ENCODE measurements around the gene MN1.

The MN1 gene

GRCh38 chr22:27719535-27720227 is 81.9 kb downstream of the MN1 start:
- Histone ChIP-seq H3K4me1 (ENCODE audit: control insufficient read depth, insufficient read depth, low read length) (peaks cover 3% of the 10 kb centered on the region; the same call in 1 of the 2 replicates), H3K27ac (ENCODE audit: low read depth, low read length) (no peak overlapping the region), H3K9ac (ENCODE audit: low read depth, low read length) (no peak overlapping the region)

GRCh38 chr22:27719036-27719347 is 82.6 kb downstream of the MN1 start:
- Histone ChIP-seq H3K36me3 (ENCODE audit: control insufficient read depth, insufficient read depth, low read length) (peaks cover 5% of the 10 kb centered on the region; the same call in 1 of the 2 replicates), H3K4me3 (ENCODE audit: low read depth, low read length) (no peak overlapping the region), H3K9ac (ENCODE audit: low read depth, low read length) (no peak overlapping the region), H3K27ac (ENCODE audit: low read depth, low read length) (no peak overlapping the region), H3K27me3 (ENCODE audit: control insufficient read depth, insufficient read depth, low read length) (no peaks in the 10 kb centered on the region), H3K4me1 (ENCODE audit: control insufficient read depth, insufficient read depth, low read length) (peaks cover 3% of the 10 kb centered on the region; the same call in 1 of the 2 replicates), H3K9me3 (ENCODE audit: control insufficient read depth, insufficient read depth, low read length) (no peaks in the 10 kb centered on the region)

More at GRCh38 chr22:27719535-27720227, 81.9 kb downstream of the MN1 start:
- no peaks in the 10 kb centered on the region for H3K9me3 ChIP-seq (ENCODE audit: control insufficient read depth, insufficient read depth, low read length)
- H3K36me3 ChIP-seq (ENCODE audit: control insufficient read depth, insufficient read depth, low read length), result peaks cover 2% of the 10 kb centered on the region; the same call in 1 of the 2 replicates
- no peak overlapping the region for H3K4me3 ChIP-seq (ENCODE audit: low read depth, low read length)
- H3K27me3 ChIP-seq (ENCODE audit: control insufficient read depth, insufficient read depth, low read length), result no peaks in the 10 kb centered on the region

GRCh38 chr22:27718186-27719035 is 83.1 kb downstream of the MN1 start:
- H3K9me3 ChIP-seq (ENCODE audit: control insufficient read depth, insufficient read depth, low read length), result no peaks in the 10 kb centered on the region
- H3K27me3 ChIP-seq (ENCODE audit: control insufficient read depth, insufficient read depth, low read length), result no peaks in the 10 kb centered on the region
- peaks cover 5% of the 10 kb centered on the region; the same call in 1 of the 2 replicates for H3K36me3 ChIP-seq (ENCODE audit: control insufficient read depth, insufficient read depth, low read length)
- no peak overlapping the region for H3K9ac ChIP-seq (ENCODE audit: low read depth, low read length)
- H3K27ac ChIP-seq (ENCODE audit: low read depth, low read length), result no peak overlapping the region
- no peak overlapping the region for H3K4me3 ChIP-seq (ENCODE audit: low read depth, low read length)
- peaks cover 3% of the 10 kb centered on the region; the same call in 1 of the 2 replicates for H3K4me1 ChIP-seq (ENCODE audit: control insufficient read depth, insufficient read depth, low read length)

GRCh38 chr22:27717094-27717493 is 84.5 kb downstream of the MN1 start:
- H3K9ac ChIP-seq (ENCODE audit: low read depth, low read length), result no peak overlapping the region
- no peak overlapping the region for H3K27ac ChIP-seq (ENCODE audit: low read depth, low read length)
- H3K4me3 ChIP-seq (ENCODE audit: low read depth, low read length), result no peak overlapping the region
- H3K9me3 ChIP-seq (ENCODE audit: control insufficient read depth, insufficient read depth, low read length), result no peaks in the 10 kb centered on the region
- H3K36me3 ChIP-seq (ENCODE audit: control insufficient read depth, insufficient read depth, low read length), result peaks cover 5% of the 10 kb centered on the region; the same call in 1 of the 2 replicates
- H3K27me3 ChIP-seq (ENCODE audit: control insufficient read depth, insufficient read depth, low read length), result no peaks in the 10 kb centered on the region
- peaks cover 3% of the 10 kb centered on the region; the same call in 1 of the 2 replicates for H3K4me1 ChIP-seq (ENCODE audit: control insufficient read depth, insufficient read depth, low read length)

GRCh38 chr22:27716074-27716473 is 85.5 kb downstream of the MN1 start:
- Histone ChIP-seq H3K9ac (ENCODE audit: low read depth, low read length) (no peak overlapping the region), H3K27ac (ENCODE audit: low read depth, low read length) (no peak overlapping the region), H3K9me3 (ENCODE audit: control insufficient read depth, insufficient read depth, low read length) (no peaks in the 10 kb centered on the region), H3K4me1 (ENCODE audit: control insufficient read depth, insufficient read depth, low read length) (peaks cover 3% of the 10 kb centered on the region; the same call in 1 of the 2 replicates), H3K36me3 (ENCODE audit: control insufficient read depth, insufficient read depth, low read length) (peaks cover 5% of the 10 kb centered on the region; the same call in 1 of the 2 replicates), H3K4me3 (ENCODE audit: low read depth, low read length) (no peak overlapping the region), H3K27me3 (ENCODE audit: control insufficient read depth, insufficient read depth, low read length) (no peaks in the 10 kb centered on the region)

GRCh38 chr22:27715106-27715505 is 86.5 kb downstream of the MN1 start:
- Histone ChIP-seq H3K9me3 (ENCODE audit: control insufficient read depth, insufficient read depth, low read length) (no peaks in the 10 kb centered on the region), H3K4me1 (ENCODE audit: control insufficient read depth, insufficient read depth, low read length) (peaks cover 3% of the 10 kb centered on the region; the same call in 1 of the 2 replicates), H3K27me3 (ENCODE audit: control insufficient read depth, insufficient read depth, low read length) (no peaks in the 10 kb centered on the region), H3K27ac (ENCODE audit: low read depth, low read length) (no peak overlapping the region), H3K4me3 (ENCODE audit: low read depth, low read length) (no peak overlapping the region), H3K9ac (ENCODE audit: low read depth, low read length) (no peak overlapping the region), H3K36me3 (ENCODE audit: control insufficient read depth, insufficient read depth, low read length) (peaks cover 5% of the 10 kb centered on the region; the same call in 1 of the 2 replicates)

- H3K4me1 ChIP-seq (ENCODE audit: control insufficient read depth, insufficient read depth, low read length), result peaks cover 3% of the 10 kb centered on the region; the same call in 1 of the 2 replicates
- peaks cover 5% of the 10 kb centered on the region; the same call in 1 of the 2 replicates for H3K36me3 ChIP-seq (ENCODE audit: control insufficient read depth, insufficient read depth, low read length)
- no peak overlapping the region for H3K9ac ChIP-seq (ENCODE audit: low read depth, low read length)
- no peaks in the 10 kb centered on the region for H3K9me3 ChIP-seq (ENCODE audit: control insufficient read depth, insufficient read depth, low read length)
- H3K27me3 ChIP-seq (ENCODE audit: control insufficient read depth, insufficient read depth, low read length), result no peaks in the 10 kb centered on the region
- H3K4me3 ChIP-seq (ENCODE audit: low read depth, low read length), result no peak overlapping the region
- no peak overlapping the region for H3K27ac ChIP-seq (ENCODE audit: low read depth, low read length)
Observed at GRCh38 chr22:27714068-27714467, 87.5 kb downstream of the MN1 start.

GRCh38 chr22:27713461-27713860 is 88.1 kb downstream of the MN1 start:
- no peaks in the 10 kb centered on the region for H3K9me3 ChIP-seq (ENCODE audit: control insufficient read depth, insufficient read depth, low read length)
- no peak overlapping the region for H3K9ac ChIP-seq (ENCODE audit: low read depth, low read length)
- peaks cover 8% of the 10 kb centered on the region; the same call in 1 of the 2 replicates for H3K36me3 ChIP-seq (ENCODE audit: control insufficient read depth, insufficient read depth, low read length)
- H3K27me3 ChIP-seq (ENCODE audit: control insufficient read depth, insufficient read depth, low read length), result no peaks in the 10 kb centered on the region
- peaks cover 3% of the 10 kb centered on the region; the same call in 1 of the 2 replicates for H3K4me1 ChIP-seq (ENCODE audit: control insufficient read depth, insufficient read depth, low read length)
- H3K4me3 ChIP-seq (ENCODE audit: low read depth, low read length), result no peak overlapping the region
- no peak overlapping the region for H3K27ac ChIP-seq (ENCODE audit: low read depth, low read length)

GRCh38 chr22:27711756-27712155 is 89.8 kb downstream of the MN1 start:
- no peak overlapping the region for H3K9ac ChIP-seq (ENCODE audit: low read depth, low read length)
- H3K4me1 ChIP-seq (ENCODE audit: control insufficient read depth, insufficient read depth, low read length), result no peaks in the 10 kb centered on the region; the same call in 1 of the 2 replicates
- no peak overlapping the region for H3K27ac ChIP-seq (ENCODE audit: low read depth, low read length)
- no peaks in the 10 kb centered on the region for H3K9me3 ChIP-seq (ENCODE audit: control insufficient read depth, insufficient read depth, low read length)
- no peak overlapping the region for H3K4me3 ChIP-seq (ENCODE audit: low read depth, low read length)
- H3K36me3 ChIP-seq (ENCODE audit: control insufficient read depth, insufficient read depth, low read length), result peaks cover 8% of the 10 kb centered on the region; the same call in 1 of the 2 replicates
- no peaks in the 10 kb centered on the region for H3K27me3 ChIP-seq (ENCODE audit: control insufficient read depth, insufficient read depth, low read length)

- Histone ChIP-seq H3K36me3 (ENCODE audit: control insufficient read depth, insufficient read depth, low read length) (peaks cover 8% of the 10 kb centered on the region; the same call in 1 of the 2 replicates), H3K9me3 (ENCODE audit: control insufficient read depth, insufficient read depth, low read length) (no peaks in the 10 kb centered on the region), H3K4me1 (ENCODE audit: control insufficient read depth, insufficient read depth, low read length) (no peaks in the 10 kb centered on the region; the same call in 1 of the 2 replicates), H3K9ac (ENCODE audit: low read depth, low read length) (no peak overlapping the region), H3K27me3 (ENCODE audit: control insufficient read depth, insufficient read depth, low read length) (no peaks in the 10 kb centered on the region), H3K27ac (ENCODE audit: low read depth, low read length) (no peak overlapping the region), H3K4me3 (ENCODE audit: low read depth, low read length) (no peak overlapping the region)
Observed at GRCh38 chr22:27711012-27711411, 90.5 kb downstream of the MN1 start.
